GM18868 (cell line): ENCODE results near the gene FAM120B.
A peak's percentile ranks its signal among the peaks of the same experiment; 100 is the strongest.

ENCODE experiments used
- ATAC-seq: cut with Tn5 transposase; IDR thresholded peaks from one replicate; pipeline ENCODE4 v1.9.1; 2021; ENCODE audit warnings: mild to moderate bottlenecking, moderate library complexity; ENCODE audit not compliant: unreplicated experiment

FAM120B gene

DNA sequence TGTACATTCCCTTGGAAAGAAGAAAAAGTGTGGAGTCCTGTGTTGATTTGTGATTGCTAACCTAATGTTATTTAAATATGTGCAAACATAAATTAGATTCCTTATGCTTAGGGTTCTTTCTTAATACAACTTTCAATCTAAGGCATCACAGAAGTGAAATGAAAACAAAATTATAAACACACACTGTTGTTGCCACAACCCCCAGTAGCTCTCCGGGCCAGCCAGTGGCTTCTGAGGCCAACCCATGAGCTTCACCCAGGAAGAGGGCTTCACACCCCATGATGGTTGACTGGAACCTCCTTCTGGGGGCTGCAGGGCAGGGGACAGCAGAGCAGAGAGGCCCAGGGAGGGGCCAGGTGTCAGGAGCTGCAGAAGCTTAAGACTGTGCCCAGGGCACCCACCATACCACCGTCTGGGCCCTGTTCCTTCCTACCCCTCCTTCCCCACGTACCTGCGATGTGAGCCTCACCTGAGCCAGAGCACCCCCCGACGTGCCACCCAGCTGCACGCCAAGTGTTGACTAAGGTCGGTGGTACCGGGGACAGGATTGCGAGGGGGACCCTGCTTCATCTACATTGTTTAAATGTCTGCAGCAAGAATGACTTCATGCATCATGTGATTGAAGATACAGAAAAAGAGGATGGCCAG lies 110.5 kb downstream of the FAM120B start:
- no peak for ATAC-seq

- no peak for ATAC-seq
Observed at GRCh38 chr6:170417881-170418280, 111.3 kb downstream of the FAM120B start.

- ATAC-seq = no peak
Observed at GRCh38 chr6:170420283-170420682, 113.7 kb downstream of the FAM120B start.

DNA sequence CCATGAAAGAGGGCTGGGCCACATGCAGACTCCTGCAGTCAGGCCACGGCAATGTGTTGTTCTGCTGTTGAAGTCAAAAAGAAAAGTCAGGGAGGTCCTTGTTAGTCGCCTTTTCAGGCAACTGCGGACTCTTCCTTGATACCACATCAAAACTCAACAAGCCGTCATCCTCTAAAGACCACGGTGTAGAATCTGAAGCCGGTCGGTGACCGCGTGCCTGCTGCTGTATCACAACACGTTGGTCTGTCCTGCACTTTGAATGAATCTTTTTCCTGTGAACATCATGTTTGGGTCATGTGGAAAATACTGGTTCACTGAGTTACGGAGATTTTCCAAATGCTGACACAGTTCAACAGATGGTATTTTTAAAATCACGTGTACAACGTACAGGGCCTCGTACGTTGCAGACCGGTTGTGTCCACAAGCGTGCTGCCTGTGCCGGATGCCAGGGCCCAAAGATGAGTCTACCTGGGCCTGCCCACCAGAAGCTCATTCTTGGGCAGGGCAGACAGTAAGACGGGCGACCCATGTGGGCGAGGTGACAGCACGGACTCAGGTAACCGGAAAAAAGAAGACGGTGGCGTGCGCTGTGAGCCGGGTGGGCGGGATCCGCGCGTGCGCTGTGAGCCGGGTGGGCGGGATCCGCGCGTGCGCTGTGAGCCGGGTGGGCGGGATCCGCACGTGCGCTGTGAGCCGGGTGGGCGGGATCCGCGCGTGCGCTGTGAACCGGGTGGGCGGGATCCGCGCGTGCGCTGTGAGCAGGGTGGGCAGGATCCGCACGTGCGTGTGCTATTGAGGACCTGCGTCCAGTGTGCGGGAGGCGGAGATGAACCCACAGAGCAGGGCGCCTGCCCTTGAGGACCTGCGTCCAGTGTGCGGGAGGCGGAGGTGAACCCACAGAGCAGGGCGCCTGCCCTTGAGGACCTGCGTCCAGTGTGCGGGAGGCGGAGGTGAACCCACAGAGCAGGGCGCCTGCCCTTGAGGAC lies 114.5 kb downstream of the FAM120B start:
- ATAC-seq = no peak

GRCh38 chr6:170421921-170422320 lies 115.4 kb downstream of the FAM120B start:
- no peak for ATAC-seq

GRCh38 chr6:170423030-170423429 lies 116.5 kb downstream of the FAM120B start:
- no peak for ATAC-seq

DNA sequence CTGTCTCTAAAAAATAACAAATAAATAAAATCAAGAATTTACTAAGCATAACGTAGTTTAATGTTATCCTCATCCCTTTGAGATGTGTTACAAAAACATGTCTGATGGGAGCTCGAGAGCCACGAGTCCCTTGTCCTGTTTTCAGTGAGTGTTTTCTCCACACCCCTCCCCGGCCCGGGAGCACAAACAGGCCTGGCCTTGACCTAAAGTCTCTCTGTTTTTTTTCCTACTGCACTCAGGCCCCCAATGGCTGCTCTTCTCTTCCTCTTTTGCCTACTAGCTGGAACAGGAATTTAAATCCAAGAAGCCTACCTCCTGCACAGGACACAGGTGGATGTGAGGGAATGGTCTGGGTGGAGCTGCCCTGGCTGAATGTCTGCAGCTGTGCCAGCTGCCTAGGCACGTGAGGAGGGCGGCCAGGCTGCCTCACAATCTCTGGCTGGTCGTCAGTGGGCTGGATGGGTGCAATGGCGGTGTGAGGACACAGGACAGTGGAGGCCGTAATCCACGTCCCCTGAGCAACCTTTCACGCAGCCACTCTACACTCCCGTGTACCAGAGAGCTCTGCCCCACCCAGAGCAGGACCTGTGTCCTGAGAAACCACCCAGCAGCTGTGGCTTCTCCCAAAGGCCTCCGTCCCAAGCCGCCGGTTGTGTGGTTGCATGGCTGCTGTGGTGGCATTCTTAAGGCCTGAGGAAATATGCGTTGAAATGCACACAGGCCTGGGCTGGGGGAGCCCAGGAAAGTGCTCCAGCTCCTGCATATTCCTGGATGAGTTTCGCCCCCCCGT lies 117.5 kb downstream of the FAM120B start:
- no peak for ATAC-seq

- ATAC-seq = no peak
Observed at GRCh38 chr6:170424604-170425126, 118.1 kb downstream of the FAM120B start.

DNA sequence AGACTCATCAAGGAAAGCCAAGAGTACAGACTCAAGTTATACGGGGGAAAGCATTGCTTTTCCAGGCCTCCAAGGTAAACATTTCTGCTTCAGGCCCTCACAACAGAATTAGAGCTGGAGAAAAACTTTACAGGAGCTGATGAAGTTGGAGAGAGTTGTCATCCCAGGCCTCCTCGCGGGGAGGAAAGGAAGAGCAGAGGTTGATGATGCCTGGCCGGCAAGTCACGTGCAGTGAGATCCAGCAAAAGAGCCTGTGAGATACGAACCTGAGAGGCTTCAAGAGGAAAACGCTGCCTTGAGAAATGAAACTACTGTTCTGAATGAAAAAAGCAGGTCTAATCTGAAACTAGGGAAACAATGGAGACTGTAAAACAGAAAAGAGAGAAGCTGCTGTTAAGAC lies 122.9 kb downstream of the FAM120B start:
- ATAC-seq = no peak

- ATAC-seq = no peak
Observed at GRCh38 chr6:170433163-170434116, 126.9 kb downstream of the FAM120B start.

DNA sequence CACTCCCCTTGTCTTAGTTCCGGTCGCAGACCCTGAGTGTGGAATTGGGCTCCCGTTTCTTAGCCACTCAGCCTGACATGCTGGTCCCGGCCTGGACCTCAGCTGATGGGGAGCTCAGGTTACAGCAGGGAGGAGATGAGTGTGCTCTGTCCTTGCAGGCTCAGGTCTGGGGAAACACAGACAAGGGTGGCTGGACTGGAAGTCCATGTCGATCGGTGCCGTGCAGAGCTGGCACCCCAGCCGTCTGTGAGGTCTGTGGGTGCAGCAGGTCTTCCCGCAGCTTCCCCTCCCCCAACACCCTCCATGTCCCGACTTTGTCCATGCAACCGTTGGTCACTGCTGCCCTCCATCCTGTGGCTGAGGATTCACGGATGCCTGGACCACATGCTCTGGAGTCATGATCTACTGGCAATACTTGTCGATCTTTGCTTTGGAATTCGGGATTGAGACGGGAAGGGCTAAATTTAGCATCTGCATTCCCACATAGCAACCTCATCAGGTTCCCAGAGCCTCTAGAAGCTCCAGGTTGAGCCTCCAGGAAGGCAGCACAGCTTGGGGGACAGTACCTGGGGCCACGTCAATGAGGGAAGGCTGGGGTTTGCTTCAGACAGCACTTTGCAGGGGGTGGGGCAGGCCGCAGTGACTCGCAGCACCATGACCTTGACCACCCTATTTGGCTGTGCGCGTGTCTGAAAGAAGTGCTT lies 127.7 kb downstream of the FAM120B start:
- no peak for ATAC-seq

- no peak for ATAC-seq
Observed at GRCh38 chr6:170434821-170435155, 128.2 kb downstream of the FAM120B start.

GRCh38 chr6:170435766-170436165 lies 129.2 kb downstream of the FAM120B start:
- ATAC-seq = no peak

DNA sequence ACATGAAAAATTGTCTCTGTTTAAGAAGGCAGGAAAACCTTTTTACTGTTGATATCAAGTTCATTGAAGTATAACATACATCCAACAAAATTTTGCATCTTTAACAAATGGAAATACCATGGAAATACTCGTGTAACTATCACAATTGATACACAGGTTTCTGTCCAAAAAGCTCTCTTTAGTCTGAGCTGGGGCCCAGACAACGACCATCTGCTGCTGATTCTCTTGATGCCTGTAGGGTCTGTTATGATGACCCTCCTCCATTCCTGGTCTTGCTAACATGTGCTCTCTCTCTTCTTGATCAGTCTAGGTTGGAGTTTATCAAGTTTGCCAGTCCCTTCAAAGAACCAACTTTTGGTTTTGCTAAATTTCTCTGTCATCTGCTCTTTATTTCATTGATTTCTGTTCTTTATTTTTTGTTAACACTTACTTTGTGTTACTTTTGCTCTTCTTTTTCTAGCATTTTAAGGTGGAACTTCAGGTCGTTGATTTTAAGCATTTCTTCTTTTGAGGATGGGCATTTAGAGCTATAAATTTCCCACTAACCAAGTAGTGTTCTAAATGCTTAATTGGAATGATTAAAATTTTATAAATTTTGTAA lies 129.8 kb downstream of the FAM120B start:
- ATAC-seq = no peak

- no peak for ATAC-seq
Observed at GRCh38 chr6:170437719-170438401, 131.3 kb downstream of the FAM120B start.

- ATAC-seq = peak; percentile 96
Observed at GRCh38 chr6:170438402-170438753, 131.8 kb downstream of the FAM120B start.

DNA sequence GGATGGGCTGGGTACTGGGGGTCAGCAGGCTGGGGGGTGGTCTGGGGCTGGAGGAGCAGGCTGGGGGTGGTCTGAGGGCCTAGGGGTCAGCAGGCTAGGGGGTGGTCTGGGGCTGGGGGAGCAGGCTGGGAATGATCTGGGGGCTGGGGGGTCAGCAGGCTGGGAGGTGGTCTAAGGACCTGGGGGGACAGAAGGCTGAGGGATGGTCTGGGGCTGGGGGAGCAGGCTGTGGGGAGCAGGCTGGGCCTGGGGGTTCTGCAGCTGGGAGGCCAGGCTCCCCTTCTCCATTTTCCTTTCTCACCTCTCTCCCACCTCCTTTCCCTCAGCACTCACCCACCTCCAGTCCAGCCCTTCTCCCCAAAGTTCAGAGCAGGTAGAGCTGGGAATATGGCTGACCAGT lies 132.3 kb downstream of the FAM120B start:
- no peak for ATAC-seq
